IMR-90 (cell line): ENCODE results near the gene ACOX3. TPM values are rescaled to one million over a fixed set of nuclear protein-coding genes. Genes with fewer than 3 reads are reported as not detected.

ENCODE experiments used
- ATAC-seq: fragments of 200-7000 bp; cut with Tn5 transposase; 2 replicates; pipeline ENCODE4 v1.9.1; 2020; ENCODE audit warnings: low read depth, mild to moderate bottlenecking, moderate library complexity
- BruUV-seq: library from RNA; stranded (reverse); fragments of 400-500 nt; replicated peaks from 2 replicates; lab custom pipeline; 2021; lab: Mats Ljungman, UMichigan
- CTCF ChIA-PET: fragments of 300-600 bp; formaldehyde crosslinking; extraction: SDS; loops from one replicate; lab custom pipeline; 2021; ENCODE audit warnings: antibody characterized with exemption; lab: Yijun Ruan, JAX
- POLR2A ChIA-PET: fragments of 300-600 bp; sonication (Branson Sonifier 250); formaldehyde crosslinking; loops from one replicate; lab custom pipeline; 2022; ENCODE audit warnings: antibody characterized with exemption; ENCODE audit not compliant: unreplicated experiment; lab: Charles Lee
- DNase-seq: peaks from one replicate; pipeline ENCODE4 v3.0.0; 2013
- H2AFZ ChIP-seq: replicated peaks from 2 replicates; pipeline ENCODE3; 2013; ENCODE audit warnings: low read length, mild to moderate bottlenecking; ENCODE audit not compliant: poor library complexity
- H2AK5ac ChIP-seq: 2 replicates; pipeline ENCODE4 v1.6.1; 2013; ENCODE audit warnings: low read depth, low read length, inconsistent platforms
- H2AK9ac ChIP-seq: replicated peaks from 2 replicates; pipeline ENCODE3; 2013; ENCODE audit warnings: mild to moderate bottlenecking, low read depth, low read length, moderate library complexity; ENCODE audit not compliant: poor library complexity
- H2BK120ac ChIP-seq: 2 replicates; pipeline ENCODE4 v1.6.1; 2013; ENCODE audit warnings: low read depth, low read length, inconsistent platforms
- H2BK15ac ChIP-seq: 3 replicates; pipeline ENCODE4 v1.6.1; 2013; ENCODE audit warnings: low read depth, low read length, inconsistent platforms
- H2BK20ac ChIP-seq: 2 replicates; pipeline ENCODE4 v1.6.1; 2013; ENCODE audit warnings: low read depth, mild to moderate bottlenecking, inconsistent platforms, low read length, moderate library complexity
- H2BK5ac ChIP-seq: 2 replicates; pipeline ENCODE4 v1.6.1; 2013; ENCODE audit warnings: mild to moderate bottlenecking, low read depth, low read length, inconsistent platforms; ENCODE audit not compliant: poor library complexity, severe bottlenecking
- H3K14ac ChIP-seq: replicated peaks from 2 replicates; pipeline ENCODE4 v1.6.1; 2013; ENCODE audit warnings: low read depth, low read length, inconsistent platforms
- H3K18ac ChIP-seq: 2 replicates; pipeline ENCODE4 v1.6.1; 2013; ENCODE audit warnings: low read depth, low read length, control low read depth
- H3K23ac ChIP-seq: 2 replicates; pipeline ENCODE4 v1.6.1; 2013; ENCODE audit warnings: low read depth, low read length, inconsistent platforms
- H3K27ac ChIP-seq: 2 replicates; pipeline ENCODE4 v1.5.1; 2013; ENCODE audit warnings: mild to moderate bottlenecking, control low read depth, low read length; ENCODE audit not compliant: insufficient read depth
- H3K27me3 ChIP-seq: 2 replicates; pipeline ENCODE4 v1.6.1; 2013; ENCODE audit warnings: low read length; ENCODE audit not compliant: control insufficient read depth, insufficient read depth
- H3K36me3 ChIP-seq: 2 replicates; pipeline ENCODE4 v1.6.1; 2013; ENCODE audit warnings: low read length, mixed read lengths; ENCODE audit not compliant: control insufficient read depth, insufficient read depth
- H3K4ac ChIP-seq: 2 replicates; pipeline ENCODE4 v1.6.1; 2013; ENCODE audit warnings: low read depth, low read length, inconsistent platforms
- H3K4me1 ChIP-seq: 2 replicates; pipeline ENCODE4 v1.6.1; 2013; ENCODE audit warnings: low read length, mixed read lengths; ENCODE audit not compliant: control insufficient read depth, insufficient read depth
- H3K4me2 ChIP-seq: 2 replicates; pipeline ENCODE4 v1.6.1; 2013; ENCODE audit warnings: low read depth, mild to moderate bottlenecking, control low read depth, low read length, moderate library complexity
- H3K4me3 ChIP-seq: 2 replicates; pipeline ENCODE4 v1.5.1; 2013; ENCODE audit warnings: low read depth, mild to moderate bottlenecking, control low read depth, low read length, moderate library complexity; ENCODE audit not compliant: insufficient read depth
- H3K56ac ChIP-seq: 2 replicates; pipeline ENCODE4 v1.6.1; 2013; ENCODE audit warnings: low read length, inconsistent platforms; ENCODE audit not compliant: insufficient read depth; ENCODE audit errors: extremely low read depth
- H3K79me1 ChIP-seq, 2 experiments: 2 replicates each; pipeline ENCODE4 v1.6.1; 2013; ENCODE audit warnings: low read length in 2 of 2, inconsistent platforms in 1 of 2, low read depth in 1 of 2
- H3K9ac ChIP-seq: 2 replicates; pipeline ENCODE4 v1.6.1; 2013; ENCODE audit warnings: low read depth, low read length, control low read depth
- H3K9me1 ChIP-seq: 2 replicates; pipeline ENCODE4 v1.6.1; 2013; ENCODE audit warnings: low read length, inconsistent platforms; ENCODE audit not compliant: insufficient read depth
- H3K9me3 ChIP-seq: 2 replicates; pipeline ENCODE4 v1.6.1; 2013; ENCODE audit warnings: low read length; ENCODE audit not compliant: control insufficient read depth, insufficient read depth
- H4K20me1 ChIP-seq: 2 replicates; pipeline ENCODE4 v1.6.1; 2013; ENCODE audit warnings: low read length, inconsistent platforms; ENCODE audit not compliant: insufficient read depth
- H4K5ac ChIP-seq: 2 replicates; pipeline ENCODE4 v1.6.1; 2013; ENCODE audit warnings: mild to moderate bottlenecking, low read depth, low read length, control low read depth
- H4K8ac ChIP-seq, 2 experiments: 2 replicates each; pipeline ENCODE4 v1.6.1; 2013; ENCODE audit warnings: low read depth in 2 of 2, low read length in 2 of 2, control low read depth in 1 of 2, inconsistent platforms in 1 of 2
- H4K91ac ChIP-seq: 2 replicates; pipeline ENCODE4 v1.6.1; 2013; ENCODE audit warnings: low read depth, low read length, inconsistent platforms; ENCODE audit not compliant: insufficient read depth
- BHLHE40 ChIP-seq: fragments of 150-350 bp; IDR thresholded peaks from 2 replicates; pipeline ENCODE4 v1.6.1; 2016; ENCODE audit warnings: mild to moderate bottlenecking, low read depth, low read length
- CEBPB ChIP-seq: IDR thresholded peaks from 2 replicates; pipeline ENCODE4 v1.6.1; 2012; ENCODE audit warnings: low read depth, low read length, improper control_type of control experiment
- CHD1 ChIP-seq: IDR thresholded peaks from 2 replicates; pipeline ENCODE4 v1.6.1; 2012; ENCODE audit warnings: low read depth, low read length, improper control_type of control experiment
- FOS ChIP-seq: fragments of 150-350 bp; IDR thresholded peaks from 2 replicates; pipeline ENCODE4 v1.6.1; 2016; ENCODE audit warnings: low read depth, low read length
- MAFK ChIP-seq: IDR thresholded peaks from 2 replicates; pipeline ENCODE4 v1.6.1; 2012; ENCODE audit warnings: low read depth, low read length, improper control_type of control experiment
- MAZ ChIP-seq: IDR thresholded peaks from 2 replicates; pipeline ENCODE4 v1.6.1; 2012; ENCODE audit warnings: low read depth, mild to moderate bottlenecking, low read length, improper control_type of control experiment, moderate library complexity, borderline replicate concordance
- MXI1 ChIP-seq: IDR thresholded peaks from 2 replicates; pipeline ENCODE4 v1.6.1; 2012; ENCODE audit warnings: low read depth, mild to moderate bottlenecking, low read length, moderate library complexity, borderline replicate concordance
- NFE2L2 ChIP-seq: fragments of 150-350 bp; IDR thresholded peaks from 2 replicates; pipeline ENCODE4 v1.6.1; 2016; ENCODE audit warnings: low read depth, mild to moderate bottlenecking, low read length
- POLR2A ChIP-seq: IDR thresholded peaks from 2 replicates; pipeline ENCODE4 v1.6.1; 2012; ENCODE audit warnings: mild to moderate bottlenecking, low read depth, low read length
- RAD21 ChIP-seq: IDR thresholded peaks from 2 replicates; pipeline ENCODE4 v1.6.1; 2012; ENCODE audit warnings: low read length, improper control_type of control experiment
- RCOR1 ChIP-seq: IDR thresholded peaks from 2 replicates; pipeline ENCODE4 v1.6.1; 2012; ENCODE audit warnings: mild to moderate bottlenecking, low read length, improper control_type of control experiment; ENCODE audit not compliant: insufficient replicate concordance
- RFX5 ChIP-seq: IDR thresholded peaks from 2 replicates; pipeline ENCODE4 v1.8.0; 2012; ENCODE audit warnings: low read depth, mild to moderate bottlenecking, low read length, moderate library complexity
- SMC3 ChIP-seq: fragments of 150-350 bp; IDR thresholded peaks from 2 replicates; pipeline ENCODE4 v1.6.1; 2016; ENCODE audit warnings: low read depth, mild to moderate bottlenecking, antibody characterized with exemption, low read length, moderate library complexity
- WGBS, 2 experiments: methylation state at CpG; one replicate each; pipeline versions ENCODE4 v1.1.5 to v1.1.7; 2013; ENCODE audit warnings: missing lambda C conversion rate in 2 of 2; ENCODE audit not compliant: insufficient read length in 1 of 2; ENCODE audit errors: extremely low coverage in 2 of 2; 5-methylcytosine and 5-hydroxymethylcytosine counted together
- dilution Hi-C: fragments of 300-500 bp; cut with HindIII; formaldehyde crosslinking; loops from one replicate; pipeline ENCODE4 v1.14.3; 2018; ENCODE audit warnings: low sequenced_read_pairs; ENCODE audit not compliant: unreplicated experiment
- in situ Hi-C: fragments of 300-500 bp; cut with MboI; formaldehyde crosslinking; loops from 3 replicates; pipeline ENCODE4 v1.14.3; 2019; ENCODE audit warnings: low sequenced_read_pairs, inconsistent platforms, mixed read lengths
- intact Hi-C: fragments of 100-400 bp; cut with micrococcal nuclease; formaldehyde crosslinking; loops from 2 replicates; pipeline ENCODE4 v1.10.0; 2022
- polyA plus RNA-seq, 3 experiments: library from polyadenylated mRNA; depleted of rRNA; stranded (reverse); fragments of >200 nt; gene quantifications; 2 replicates each; pipeline ENCODE4 v1.2.3, GENCODE V29; 2012; ENCODE audit warnings: low replicate concordance in 1 of 3
- total RNA-seq: library from RNA; depleted of rRNA; stranded (reverse); fragments of >200 nt; gene quantifications from 2 replicates; pipeline ENCODE4 v1.2.3, GENCODE V29; 2012
- TF ChIP-seq, protein P1 (sequence below): fragments of 150-350 bp; IDR thresholded peaks from 2 replicates; pipeline ENCODE4 v1.6.1; 2017; ENCODE audit warnings: mild to moderate bottlenecking, antibody characterized with exemption, low read length, low read depth
- TF ChIP-seq, protein P2 (sequence below): fragments of 150-350 bp; IDR thresholded peaks from 2 replicates; pipeline ENCODE4 v1.6.1; 2016; ENCODE audit warnings: low read depth, mild to moderate bottlenecking, low read length, moderate library complexity, borderline replicate concordance
- TF ChIP-seq, protein P3 (sequence below): conservative IDR thresholded peaks from 2 replicates; pipeline ENCODE4 v1.5.1; 2012; ENCODE audit warnings: mild to moderate bottlenecking, low read depth, low read length, improper control_type of control experiment

ACOX3 gene
- total and polyA plus RNA-seq, 2 of the 4 experiments (the other 2 are of a cell fraction) = 15.2 to 25.8 TPM

DNA sequence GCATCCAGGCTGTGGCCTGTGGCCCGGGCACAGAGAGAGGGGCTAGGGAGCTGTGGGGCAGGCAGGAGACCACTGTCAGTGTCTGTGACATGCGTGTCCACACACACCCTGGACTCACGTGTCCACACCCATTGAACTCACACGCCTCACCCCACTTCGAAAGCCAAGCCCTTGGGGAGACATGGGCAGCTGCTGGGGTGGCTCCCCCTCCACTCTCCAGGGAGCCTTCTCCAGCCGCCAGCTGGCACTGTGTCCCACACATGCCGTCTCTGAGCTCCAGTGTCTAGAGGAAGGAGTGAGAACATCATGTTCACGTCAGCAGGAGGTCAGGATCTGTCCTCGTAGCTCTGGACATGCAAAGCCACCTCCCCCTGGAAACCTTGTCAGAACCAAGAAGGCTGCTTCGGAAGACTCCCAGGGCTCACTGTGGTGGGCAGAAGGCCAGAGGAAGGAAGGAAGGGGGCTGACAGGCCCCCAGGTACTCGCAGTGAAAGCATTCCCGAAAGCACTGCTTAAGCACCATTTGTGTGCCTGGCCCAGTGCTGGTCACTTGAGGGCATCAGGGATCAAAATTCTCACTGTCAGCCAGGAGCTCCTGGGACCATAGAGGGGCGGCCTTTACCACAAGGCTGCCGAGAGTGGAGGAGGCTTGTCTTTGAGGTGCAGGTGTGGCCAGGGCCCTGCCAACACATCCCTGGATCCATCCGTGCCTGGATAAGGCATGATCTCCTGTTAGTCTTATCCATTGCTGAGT, 109.5 kb downstream of the ACOX3 start:
- no peak overlapping the region for H3K27ac ChIP-seq
- H2BK20ac ChIP-seq = no peak overlapping the region
- no peak overlapping the region for H3K14ac ChIP-seq
- no TSS peak for BruUV-seq
- no peak overlapping the region for H4K5ac ChIP-seq
- TF ChIP-seq, protein P1, sequence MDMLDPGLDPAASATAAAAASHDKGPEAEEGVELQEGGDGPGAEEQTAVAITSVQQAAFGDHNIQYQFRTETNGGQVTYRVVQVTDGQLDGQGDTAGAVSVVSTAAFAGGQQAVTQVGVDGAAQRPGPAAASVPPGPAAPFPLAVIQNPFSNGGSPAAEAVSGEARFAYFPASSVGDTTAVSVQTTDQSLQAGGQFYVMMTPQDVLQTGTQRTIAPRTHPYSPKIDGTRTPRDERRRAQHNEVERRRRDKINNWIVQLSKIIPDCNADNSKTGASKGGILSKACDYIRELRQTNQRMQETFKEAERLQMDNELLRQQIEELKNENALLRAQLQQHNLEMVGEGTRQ = no peak
- TF ChIP-seq MAZ (no peak), BHLHE40 (no peak), RCOR1 (no peak), NFE2L2 (no peak), RFX5 (no peak), CHD1 (no peak), FOS (no peak), MXI1 (no peak), SMC3 (no peak), MAFK (no peak), CEBPB (no peak), POLR2A (no peak), RAD21 (no peak)
- TF ChIP-seq, protein P2, sequence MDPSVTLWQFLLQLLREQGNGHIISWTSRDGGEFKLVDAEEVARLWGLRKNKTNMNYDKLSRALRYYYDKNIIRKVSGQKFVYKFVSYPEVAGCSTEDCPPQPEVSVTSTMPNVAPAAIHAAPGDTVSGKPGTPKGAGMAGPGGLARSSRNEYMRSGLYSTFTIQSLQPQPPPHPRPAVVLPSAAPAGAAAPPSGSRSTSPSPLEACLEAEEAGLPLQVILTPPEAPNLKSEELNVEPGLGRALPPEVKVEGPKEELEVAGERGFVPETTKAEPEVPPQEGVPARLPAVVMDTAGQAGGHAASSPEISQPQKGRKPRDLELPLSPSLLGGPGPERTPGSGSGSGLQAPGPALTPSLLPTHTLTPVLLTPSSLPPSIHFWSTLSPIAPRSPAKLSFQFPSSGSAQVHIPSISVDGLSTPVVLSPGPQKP = no peak
- TF ChIP-seq, protein P3, sequence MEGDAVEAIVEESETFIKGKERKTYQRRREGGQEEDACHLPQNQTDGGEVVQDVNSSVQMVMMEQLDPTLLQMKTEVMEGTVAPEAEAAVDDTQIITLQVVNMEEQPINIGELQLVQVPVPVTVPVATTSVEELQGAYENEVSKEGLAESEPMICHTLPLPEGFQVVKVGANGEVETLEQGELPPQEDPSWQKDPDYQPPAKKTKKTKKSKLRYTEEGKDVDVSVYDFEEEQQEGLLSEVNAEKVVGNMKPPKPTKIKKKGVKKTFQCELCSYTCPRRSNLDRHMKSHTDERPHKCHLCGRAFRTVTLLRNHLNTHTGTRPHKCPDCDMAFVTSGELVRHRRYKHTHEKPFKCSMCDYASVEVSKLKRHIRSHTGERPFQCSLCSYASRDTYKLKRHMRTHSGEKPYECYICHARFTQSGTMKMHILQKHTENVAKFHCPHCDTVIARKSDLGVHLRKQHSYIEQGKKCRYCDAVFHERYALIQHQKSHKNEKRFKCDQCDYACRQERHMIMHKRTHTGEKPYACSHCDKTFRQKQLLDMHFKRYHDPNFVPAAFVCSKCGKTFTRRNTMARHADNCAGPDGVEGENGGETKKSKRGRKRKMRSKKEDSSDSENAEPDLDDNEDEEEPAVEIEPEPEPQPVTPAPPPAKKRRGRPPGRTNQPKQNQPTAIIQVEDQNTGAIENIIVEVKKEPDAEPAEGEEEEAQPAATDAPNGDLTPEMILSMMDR = no peak
- WGBS, 2 experiments = 52% methylated on average over 3 of the region's 15 CpGs; no CpG with 5 or more reads in 1 of the 2 experiments
- H3K9me3 ChIP-seq = peaks cover 10% of the 10 kb centered on the region
- H3K23ac ChIP-seq = no peak overlapping the region
- in situ Hi-C loops = no loop called here
- H2AFZ ChIP-seq = no peak overlapping the region
- H2BK120ac ChIP-seq = no peak overlapping the region
- H3K18ac ChIP-seq = no peak overlapping the region
- H3K9ac ChIP-seq = no peak overlapping the region
- ATAC-seq = no peak
- dilution Hi-C loops = no loop called here
- H3K56ac ChIP-seq = no peak overlapping the region
- no peak overlapping the region for H2BK5ac ChIP-seq
- ChIA-PET POLR2A (no interaction called here), CTCF (no interaction called here)
- H4K91ac ChIP-seq = no peak overlapping the region
- H3K36me3 ChIP-seq = no peaks in the 10 kb centered on the region
- H3K9me1 ChIP-seq = no peaks in the 10 kb centered on the region
- no peak overlapping the region for H3K4me3 ChIP-seq
- no peak overlapping the region for H4K8ac ChIP-seq
- no peak overlapping the region for H3K4ac ChIP-seq
- no peak for DNase-seq
- no peak overlapping the region for H2AK5ac ChIP-seq
- H3K79me1 ChIP-seq = no peaks in the 10 kb centered on the region
- H3K4me2 ChIP-seq = no peak overlapping the region
- H3K27me3 ChIP-seq = peaks cover 15% of the 10 kb centered on the region
- no peaks in the 10 kb centered on the region for H3K4me1 ChIP-seq
- H4K20me1 ChIP-seq = no peaks in the 10 kb centered on the region; the same call in 1 of the 2 replicates
- no peak overlapping the region for H2AK9ac ChIP-seq
- no peak overlapping the region for H2BK15ac ChIP-seq
- intact Hi-C loops = no loop called here
